K562 (cell line): ENCODE results near the gene CLCA2. TPM values are rescaled to one million over a fixed set of nuclear protein-coding genes. Genes with fewer than 3 reads are reported as not detected.

ENCODE experiments used
- ATAC-seq: fragments of 200-7000 bp; cut with Tn5 transposase; 3 replicates; pipeline ENCODE4 v1.9.1; 2020; ENCODE audit warnings: moderate library complexity
- BruUV-seq: library from RNA; stranded (reverse); fragments of 400-500 nt; replicated peaks from 2 replicates; lab custom pipeline; 2021; lab: Mats Ljungman, UMichigan
- CTCF ChIA-PET: fragments of 300-600 bp; formaldehyde crosslinking; extraction: SDS; loops from one replicate; lab custom pipeline; 2021; ENCODE audit warnings: low intra/inter-chr PET ratio; lab: Yijun Ruan, JAX
- POLR2A ChIA-PET: fragments of 300-600, 350-650 bp; sonication (Branson Sonifier 250); formaldehyde crosslinking; extraction: SDS; loops from one replicate; lab custom pipeline; 2021; ENCODE audit warnings: antibody characterized with exemption, inconsistent platforms; lab: Yijun Ruan, JAX
- DNase-seq, 4 experiments: peaks; one replicate each; pipeline versions ENCODE4 v3.0.0 to v3.0.0-alpha.2; 2011 to 2018; ENCODE audit warnings: low spot score in 3 of 4, mixed read lengths in 3 of 4; ENCODE audit errors: extremely low read depth in 1 of 4
- FAIRE-seq: peaks from 2 replicates; lab custom pipeline; 2011; peaks lifted over from hg19 to GRCh38; lab: Jason Lieb, UNC
- H2AFZ ChIP-seq: 2 replicates; pipeline ENCODE4 v1.6.0; 2011; ENCODE audit warnings: low read depth, low read length, control low read depth, inconsistent platforms
- H3K27ac ChIP-seq: fragments of 200-600 bp; 3 replicates; pipeline ENCODE4 v1.8.0; 2011; ENCODE audit warnings: low read depth, mild to moderate bottlenecking, control low read depth, inconsistent platforms, low read length, moderate library complexity, mixed read lengths; ENCODE audit errors: extremely low read depth
- H3K27me3 ChIP-seq, 2 experiments: fragments of 300-600 bp in 1 of 2; 2 replicates in 1 of 2; 3 replicates in 1 of 2; pipeline versions ENCODE4 v1.6.0 to v1.8.0; 2011; ENCODE audit warnings: inconsistent platforms in 2 of 2, low read length in 2 of 2, mild to moderate bottlenecking in 1 of 2, mixed read lengths in 1 of 2, moderate library complexity in 1 of 2; ENCODE audit not compliant: control insufficient read depth in 2 of 2, insufficient read depth in 2 of 2
- H3K36me3 ChIP-seq: fragments of 300-600 bp; 3 replicates; pipeline ENCODE4 v1.8.0; 2011; ENCODE audit warnings: mild to moderate bottlenecking, low read length, inconsistent platforms; ENCODE audit not compliant: control insufficient read depth, insufficient read depth
- H3K4me1 ChIP-seq, 2 experiments: fragments of 200-600 bp in 1 of 2; replicated peaks in 1 of 2; 2 replicates in 1 of 2; 3 replicates in 1 of 2; pipeline versions ENCODE4 v1.5.1 to v1.8.0; 2011; ENCODE audit warnings: inconsistent platforms in 2 of 2, low read length in 2 of 2, mild to moderate bottlenecking in 1 of 2, mixed read lengths in 1 of 2, moderate library complexity in 1 of 2; ENCODE audit not compliant: control insufficient read depth in 2 of 2, insufficient read depth in 2 of 2
- H3K4me2 ChIP-seq: 2 replicates; pipeline ENCODE4 v1.6.1; 2011; ENCODE audit warnings: low read length, control low read depth, inconsistent platforms, mixed read lengths; ENCODE audit not compliant: insufficient read depth
- H3K4me3 ChIP-seq: fragments of 200-600 bp; sonication (generic), shearing (Covaris generic); 2 replicates; pipeline ENCODE4 v1.5.1; 2016; ENCODE audit warnings: control low read depth, inconsistent platforms
- H3K79me2 ChIP-seq: fragments of 200-600 bp; 3 replicates; pipeline ENCODE4 v1.8.0; 2011; ENCODE audit warnings: low read length, inconsistent platforms; ENCODE audit not compliant: control insufficient read depth, insufficient read depth
- H3K9ac ChIP-seq, 2 experiments: 2 replicates each; pipeline versions ENCODE4 v1.6.0 to v1.6.1; 2011; ENCODE audit warnings: low read depth in 2 of 2, low read length in 2 of 2, control low read depth in 1 of 2, inconsistent platforms in 1 of 2, mild to moderate bottlenecking in 1 of 2, mixed read lengths in 1 of 2; ENCODE audit not compliant: insufficient read depth in 1 of 2
- H3K9me1 ChIP-seq: one replicate; pipeline ENCODE4 v1.6.0; 2011; ENCODE audit warnings: inconsistent platforms, mild to moderate bottlenecking, low read length, moderate library complexity; ENCODE audit not compliant: control insufficient read depth, insufficient read depth
- H3K9me3 ChIP-seq: replicated peaks from 2 replicates; pipeline ENCODE4 v1.5.1; 2011; ENCODE audit warnings: low read depth, low read length, inconsistent platforms; ENCODE audit not compliant: control insufficient read depth, insufficient read depth
- H4K20me1 ChIP-seq: replicated peaks from 2 replicates; pipeline ENCODE4 v1.6.1; 2011; ENCODE audit warnings: low read length, inconsistent platforms, mixed read lengths; ENCODE audit not compliant: control insufficient read depth, insufficient read depth
- ATF7 ChIP-seq: fragments of 450-650 bp; IDR thresholded peaks from 2 replicates; pipeline ENCODE4 v1.7.1; 2014; ENCODE audit warnings: mild to moderate bottlenecking, moderate library complexity
- CSDE1 ChIP-seq, 2 experiments: fragments of 450-650 bp; IDR thresholded peaks; 2 replicates each; pipeline ENCODE4 v1.6.1; 2016; ENCODE audit warnings: mild to moderate bottlenecking in 1 of 2
- IRF2 ChIP-seq: sonication (generic); formaldehyde crosslinking; IDR thresholded peaks from 2 replicates; pipeline ENCODE4 v1.8.1; 2022; ENCODE audit warnings: mild to moderate bottlenecking, missing genetic modification reagents
- PBX2 ChIP-seq, 2 experiments: IDR thresholded peaks in 1 of 2; conservative IDR thresholded peaks in 1 of 2; 2 replicates each; pipeline ENCODE4 v1.6.1; 2016; ENCODE audit warnings: low read depth in 2 of 2, mild to moderate bottlenecking in 1 of 2, missing compliant biosample characterization in 1 of 2, missing genetic modification characterization in 1 of 2, moderate library complexity in 1 of 2
- RBM25 ChIP-seq: fragments of 200-400 bp; formaldehyde crosslinking; IDR thresholded peaks from 2 replicates; pipeline ENCODE4 v1.6.1; 2018; ENCODE audit warnings: low read length, low read depth, moderate library complexity; ENCODE audit not compliant: severe bottlenecking
- RBM34 ChIP-seq: fragments of 200-400 bp; formaldehyde crosslinking; IDR thresholded peaks from 2 replicates; pipeline ENCODE4 v1.6.1; 2018; ENCODE audit warnings: low read length, borderline replicate concordance; ENCODE audit not compliant: insufficient read depth
- REST ChIP-seq, 2 experiments: fragments of 450-650 bp; formaldehyde crosslinking in 1 of 2; IDR thresholded peaks; 2 replicates each; pipeline versions ENCODE4 v1.4.0 to v1.6.1; 2014 to 2020; ENCODE audit warnings: mild to moderate bottlenecking in 2 of 2, borderline replicate concordance in 1 of 2, low read depth in 1 of 2
- SMC3 ChIP-seq: conservative IDR thresholded peaks from 2 replicates; pipeline ENCODE4 v1.6.1; 2011; ENCODE audit warnings: low read depth, low read length, improper control_type of control experiment; ENCODE audit not compliant: insufficient read depth
- WGBS: fragments of 100-300 bp; shearing (Covaris generic); methylation state at CpG from one replicate; pipeline ENCODE4 v1.1.6; 2016; ENCODE audit warnings: low coverage, mixed read lengths; ENCODE audit not compliant: insufficient coverage; ENCODE audit errors: missing lambda C conversion rate; 5-methylcytosine and 5-hydroxymethylcytosine counted together
- in situ Hi-C: fragments of 300-500 bp; cut with MboI; formaldehyde crosslinking; loops from 4 replicates; pipeline ENCODE4 v1.15.0; 2018; ENCODE audit warnings: inconsistent platforms, mixed read lengths
- intact Hi-C: fragments of 100-400 bp; cut with micrococcal nuclease; formaldehyde crosslinking; loops from 2 replicates; pipeline ENCODE4 v1.14.2; 2022
- polyA plus RNA-seq, 8 experiments: library from polyadenylated mRNA; depleted of rRNA in 4 of 8; stranded (reverse) in 5 of 8; unstranded in 3 of 8; fragments of >200 nt; fragmentation: Nextera tagmentation in 2 of 8; fragmentation: Illumina TruSeq in 1 of 8; extraction: Ambion mirVana in 2 of 8; extraction: Trizol in 1 of 8; gene quantifications; 2 replicates each; pipeline versions ENCODE4 v1.2.1 to v1.2.3, GENCODE V29; 2011 to 2014; ENCODE audit warnings: inconsistent platforms in 1 of 8, missing spikeins in 1 of 8
- total RNA-seq, 7 experiments: library from RNA; depleted of rRNA in 6 of 7; stranded (reverse); fragments of >200 nt in 6 of 7; fragmentation: Illumina TruSeq in 2 of 7; extraction: Trizol in 2 of 7; gene quantifications; 2 replicates each; pipeline versions ENCODE4 v1.2.1 to v1.2.3, GENCODE V29; 2011 to 2021; ENCODE audit warnings: low replicate concordance in 1 of 7

Gene CLCA2
- total and polyA plus RNA-seq, 9 of the 15 experiments (the other 6 are each of a cell fraction or from before 2014, with no cell fraction given): 0.03 TPM; not detected in 8

- POLR2A ChIA-PET: interaction anchor here (0.5 kb wide), 1 partner anchor 92 kb away, joined by 3 read pairs; no protein-coding TSS in a partner anchor
- in situ Hi-C loops: no loop called here
- FAIRE-seq (peak; percentile 81), ATAC-seq (peak; percentile 72), DNase-seq (peak; percentile 40 to 68 (median 45))
- no peaks in the 10 kb centered on the region for H4K20me1 ChIP-seq
- H3K4me1 ChIP-seq: no peaks in the 10 kb centered on the region
- H3K79me2 ChIP-seq: no peaks in the 10 kb centered on the region
- H3K9ac ChIP-seq: no peak overlapping the region
- no peak overlapping the region for H3K27ac ChIP-seq
- CTCF ChIA-PET: interaction anchor here (0.7 to 3.3 kb wide), 5 partner anchors 39 to 704 kb away, joined by 3 to 29 read pairs (median 4); no protein-coding TSS in a partner anchor
- H3K9me3 ChIP-seq: no peaks in the 10 kb centered on the region; the same call in 1 of the 2 replicates
- H3K4me2 ChIP-seq: no peak overlapping the region
- WGBS: 1% methylated on average over 4 of the region's 4 CpGs
- no peaks in the 10 kb centered on the region for H3K36me3 ChIP-seq
- H3K9me1 ChIP-seq: no peaks in the 10 kb centered on the region
- H3K4me3 ChIP-seq: no peak overlapping the region
- no peaks in the 10 kb centered on the region for H3K27me3 ChIP-seq
- no peak overlapping the region for H2AFZ ChIP-seq
- BruUV-seq: no TSS peak
- intact Hi-C loops: loop anchor here (2.0 to 10.0 kb wide), 4 partner anchors 120 to 362 kb away; no protein-coding TSS in a partner anchor
- TF ChIP-seq IRF2 (CRISPR knock-in tag): no peak
- no peak for TF ChIP-seq PBX2 (CRISPR knock-in tag; IDR thresholded peaks at IDR 0.05; ENCODE audit: low read depth)
- no peak for TF ChIP-seq PBX2 (tag; conservative IDR thresholded peaks at IDR 0.05; ENCODE audit: low read depth)
- no peak for TF ChIP-seq RBM25
- TF ChIP-seq CSDE1 (IDR thresholded peaks at IDR 0.05): no peak
- TF ChIP-seq SMC3: peak; percentile 61
- peak; percentile 66; the same call in 1 of the 2 replicates for TF ChIP-seq REST (IDR thresholded peaks at IDR 0.05; ENCODE audit: borderline replicate concordance)
- TF ChIP-seq REST (CRISPR knock-in tag; IDR thresholded peaks at IDR 0.05; ENCODE audit: low read depth): no peak
- TF ChIP-seq ATF7: no peak
- TF ChIP-seq RBM34: no peak
Measured at GRCh38 chr1:86380257-86380861, 43.6 kb upstream of the CLCA2 start.
